HG03457 (cell line): ENCODE data around the gene VWA3B.
"Not testable (repeated sequence)": the region's sequence is repeated elsewhere in the genome, so short reads cannot be mapped to it uniquely, and the experiment has no call there.

Experiments used
- ATAC-seq: cut with Tn5 transposase; IDR thresholded peaks from one replicate; pipeline ENCODE4 v1.9.1; 2021; ENCODE audit warnings: moderate number of reproducible peaks; ENCODE audit not compliant: unreplicated experiment

The VWA3B gene

GRCh38 chr2:98245491-98245890 lies 158.5 kb downstream of the VWA3B start:
- ATAC-seq: no peak

- no peak for ATAC-seq
Observed at GRCh38 chr2:98247383-98247782, 160.4 kb downstream of the VWA3B start.

- ATAC-seq: no peak
Observed at GRCh38 chr2:98252038-98252773, 165.2 kb downstream of the VWA3B start.

- ATAC-seq: no peak
Observed at GRCh38 chr2:98253461-98254070, 166.6 kb downstream of the VWA3B start.

- no peak for ATAC-seq
Observed at GRCh38 chr2:98254504-98255059, 167.6 kb downstream of the VWA3B start.

- ATAC-seq: no peak
Observed at GRCh38 chr2:98258906-98259305, 171.9 kb downstream of the VWA3B start.

GRCh38 chr2:98263362-98263761 lies 176.4 kb downstream of the VWA3B start:
- ATAC-seq: no peak

GRCh38 chr2:98268225-98268624 lies 181.3 kb downstream of the VWA3B start:
- ATAC-seq: not testable (repeated sequence)

- no peak for ATAC-seq
Observed at GRCh38 chr2:98269274-98269673, 182.3 kb downstream of the VWA3B start.

GRCh38 chr2:98269830-98270229 lies 182.9 kb downstream of the VWA3B start:
- no peak for ATAC-seq

GRCh38 chr2:98277162-98277859 lies 190.3 kb downstream of the VWA3B start:
- ATAC-seq: no peak

GRCh38 chr2:98278074-98278473 lies 191.1 kb downstream of the VWA3B start:
- no peak for ATAC-seq

- no peak for ATAC-seq
Observed at GRCh38 chr2:98280376-98281102, 193.6 kb downstream of the VWA3B start.

- ATAC-seq: no peak
Observed at GRCh38 chr2:98281607-98282006, 194.6 kb downstream of the VWA3B start.

GRCh38 chr2:98282109-98282508 lies 195.1 kb downstream of the VWA3B start:
- ATAC-seq: no peak

GRCh38 chr2:98293030-98293429 lies 206.1 kb downstream of the VWA3B start:
- no peak for ATAC-seq

GRCh38 chr2:98293931-98294687 lies 207.1 kb downstream of the VWA3B start:
- no peak for ATAC-seq

- ATAC-seq: no peak
Observed at GRCh38 chr2:98294711-98295110, 207.7 kb downstream of the VWA3B start.

- no peak for ATAC-seq
Observed at GRCh38 chr2:98295275-98295674, 208.3 kb downstream of the VWA3B start.

GRCh38 chr2:98295721-98296414 lies 208.9 kb downstream of the VWA3B start:
- no peak for ATAC-seq
